H1 (cell line): ENCODE results near the gene PLG. TPM values are rescaled to one million over a fixed set of nuclear protein-coding genes. Genes with fewer than 3 reads are reported as not detected.

Experiments used
- CTCF ChIA-PET: fragments of 300-600 bp; sonication (Branson Sonifier 250); formaldehyde crosslinking; loops from one replicate; lab custom pipeline; 2021; ENCODE audit not compliant: partially characterized antibody; lab: Charles Lee
- POLR2A ChIA-PET: fragments of 300-600 bp; sonication (Branson Sonifier 250); formaldehyde crosslinking; loops from one replicate; lab custom pipeline; 2021; ENCODE audit warnings: inconsistent platforms; ENCODE audit not compliant: partially characterized antibody; lab: Charles Lee
- DNase-seq, 2 experiments: peaks; one replicate each; pipeline versions ENCODE4 v3.0.0 to v3.0.0-alpha.2; 2010 to 2022; ENCODE audit warnings: low spot score in 2 of 2, low read depth in 1 of 2, mixed read lengths in 1 of 2
- FAIRE-seq: peaks from 2 replicates; lab custom pipeline; 2011; peaks lifted over from hg19 to GRCh38; lab: Jason Lieb, UNC
- H2AFZ ChIP-seq: 2 replicates; pipeline ENCODE4 v1.8.1; 2012; ENCODE audit warnings: low read length, inconsistent platforms
- H2AK5ac ChIP-seq: 2 replicates; pipeline ENCODE4 v1.6.1; 2013; ENCODE audit warnings: low read depth, low read length
- H2BK120ac ChIP-seq: replicated peaks from 2 replicates; pipeline ENCODE3; 2013; ENCODE audit warnings: low read depth, low read length, inconsistent platforms
- H2BK12ac ChIP-seq: 2 replicates; pipeline ENCODE4 v1.6.1; 2013; ENCODE audit warnings: low read depth, low read length
- H2BK15ac ChIP-seq: 2 replicates; pipeline ENCODE4 v1.6.1; 2013; ENCODE audit warnings: low read length
- H2BK20ac ChIP-seq: 2 replicates; pipeline ENCODE4 v1.6.1; 2013; ENCODE audit warnings: low read length
- H2BK5ac ChIP-seq: 2 replicates; pipeline ENCODE4 v1.6.1; 2013; ENCODE audit warnings: low read depth, low read length
- H3K14ac ChIP-seq: 2 replicates; pipeline ENCODE4 v1.6.1; 2013; ENCODE audit warnings: inconsistent platforms; ENCODE audit not compliant: insufficient read length
- H3K18ac ChIP-seq: 2 replicates; pipeline ENCODE4 v1.6.1; 2013; ENCODE audit warnings: low read length; ENCODE audit errors: extremely low read depth
- H3K23ac ChIP-seq: 2 replicates; pipeline ENCODE4 v1.6.1; 2013; ENCODE audit warnings: inconsistent platforms; ENCODE audit not compliant: insufficient read length
- H3K23me2 ChIP-seq: 2 replicates; pipeline ENCODE4 v1.6.1; 2013; ENCODE audit warnings: low read depth, low read length
- H3K27ac ChIP-seq: 2 replicates; pipeline ENCODE4 v1.6.1; 2011; ENCODE audit warnings: low read depth, low read length, inconsistent platforms
- H3K27me3 ChIP-seq, 4 experiments: replicated peaks in 1 of 4; 1 replicate in 1 of 4; 2 replicates in 3 of 4; pipeline versions ENCODE4 v1.6.1 to v1.8.1; 2011 to 2013; ENCODE audit warnings: low read length in 3 of 4, mild to moderate bottlenecking in 3 of 4, inconsistent platforms in 2 of 4, mixed read lengths in 2 of 4, moderate library complexity in 1 of 4; ENCODE audit not compliant: control insufficient read depth in 3 of 4, insufficient read depth in 3 of 4; ENCODE audit errors: extremely low read depth in 1 of 4
- H3K36me3 ChIP-seq, 4 experiments: 2 replicates each; pipeline versions ENCODE4 v1.6.1 to v1.8.1; 2011 to 2013; ENCODE audit warnings: mild to moderate bottlenecking in 4 of 4, low read length in 3 of 4, moderate library complexity in 2 of 4, control low read depth in 1 of 4, inconsistent platforms in 1 of 4; ENCODE audit not compliant: insufficient read depth in 4 of 4, control insufficient read depth in 2 of 4
- H3K4ac ChIP-seq: replicated peaks from 2 replicates; pipeline ENCODE3; 2013; ENCODE audit warnings: low read length, low read depth, mixed read lengths, inconsistent platforms; ENCODE audit not compliant: insufficient read length
- H3K4me1 ChIP-seq, 4 experiments: replicated peaks in 1 of 4; 1 replicate in 1 of 4; 2 replicates in 3 of 4; pipeline versions ENCODE4 v1.6.1 to v1.8.1; 2011 to 2013; ENCODE audit warnings: low read length in 3 of 4, inconsistent platforms in 2 of 4, mixed read lengths in 1 of 4; ENCODE audit not compliant: insufficient read depth in 4 of 4, control insufficient read depth in 3 of 4
- H3K4me2 ChIP-seq, 2 experiments: 2 replicates each; pipeline versions ENCODE4 v1.6.1 to v1.8.1; 2011 to 2013; ENCODE audit warnings: low read depth in 2 of 2, low read length in 2 of 2, control low read depth in 1 of 2, inconsistent platforms in 1 of 2, mild to moderate bottlenecking in 1 of 2; ENCODE audit not compliant: insufficient read depth in 1 of 2
- H3K4me3 ChIP-seq, 4 experiments: fragments of 200-600, 300-600 bp in 1 of 4; sonication (generic), shearing (Covaris generic), sonication (Bioruptor Twin) in 1 of 4; 2 replicates each; pipeline versions ENCODE4 v1.5.1 to v1.8.1; 2011 to 2016; ENCODE audit warnings: low read length in 4 of 4, low read depth in 3 of 4, control low read depth in 2 of 4, inconsistent platforms in 2 of 4, mild to moderate bottlenecking in 2 of 4, mixed read lengths in 1 of 4, moderate library complexity in 1 of 4; ENCODE audit not compliant: insufficient read depth in 2 of 4; ENCODE audit errors: extremely low read depth in 1 of 4
- H3K56ac ChIP-seq: replicated peaks from 2 replicates; pipeline ENCODE3; 2013; ENCODE audit warnings: low read depth, mild to moderate bottlenecking, mixed read lengths, low read length, inconsistent platforms; ENCODE audit not compliant: insufficient read length
- H3K79me1 ChIP-seq: 2 replicates; pipeline ENCODE4 v1.6.1; 2013; ENCODE audit warnings: low read depth, low read length, control low read depth
- H3K79me2 ChIP-seq, 2 experiments: 2 replicates each; pipeline versions ENCODE4 v1.6.1 to v1.8.1; 2012 to 2013; ENCODE audit warnings: low read length in 2 of 2, mild to moderate bottlenecking in 2 of 2, inconsistent platforms in 1 of 2; ENCODE audit not compliant: insufficient read depth in 2 of 2, control insufficient read depth in 1 of 2
- H3K9ac ChIP-seq, 4 experiments: replicated peaks in 1 of 4; 1 replicate in 1 of 4; 2 replicates in 3 of 4; pipeline versions ENCODE4 v1.6.1 to v1.8.1; 2011 to 2013; ENCODE audit warnings: low read depth in 3 of 4, low read length in 3 of 4, control low read depth in 2 of 4, mild to moderate bottlenecking in 2 of 4, moderate library complexity in 2 of 4, inconsistent platforms in 1 of 4; ENCODE audit errors: extremely low read depth in 1 of 4
- H3K9me3 ChIP-seq, 2 experiments: 2 replicates each; pipeline versions ENCODE4 v1.6.1 to v1.8.1; 2012 to 2013; ENCODE audit warnings: mild to moderate bottlenecking in 2 of 2, moderate library complexity in 2 of 2, control low read depth in 1 of 2, inconsistent platforms in 1 of 2, low read depth in 1 of 2, low read length in 1 of 2, mixed read lengths in 1 of 2; ENCODE audit not compliant: insufficient read depth in 2 of 2
- H4K20me1 ChIP-seq, 2 experiments: replicated peaks in 1 of 2; 2 replicates each; pipeline versions ENCODE3 to v1.8.1; 2011 to 2013; ENCODE audit warnings: inconsistent platforms in 2 of 2, low read length in 2 of 2, mild to moderate bottlenecking in 1 of 2; ENCODE audit not compliant: insufficient read depth in 2 of 2, control insufficient read depth in 1 of 2
- H4K5ac ChIP-seq: 2 replicates; pipeline ENCODE4 v1.6.1; 2013; ENCODE audit warnings: low read length, low read depth, mixed read lengths, inconsistent platforms; ENCODE audit not compliant: insufficient read length
- H4K8ac ChIP-seq: 2 replicates; pipeline ENCODE4 v1.8.0; 2013; ENCODE audit warnings: mild to moderate bottlenecking, moderate library complexity, low read length, inconsistent platforms; ENCODE audit not compliant: insufficient read depth; ENCODE audit errors: extremely low read depth
- H4K91ac ChIP-seq: replicated peaks from 2 replicates; pipeline ENCODE3; 2013; ENCODE audit warnings: low read length, mixed read lengths, inconsistent platforms; ENCODE audit not compliant: insufficient read length
- EP300 ChIP-seq, 2 experiments: IDR thresholded peaks; 1 replicate in 1 of 2; 2 replicates in 1 of 2; pipeline ENCODE4 v1.6.1; 2011 to 2012; ENCODE audit warnings: low read depth in 2 of 2, low read length in 2 of 2, mild to moderate bottlenecking in 2 of 2, borderline replicate concordance in 1 of 2, inconsistent platforms in 1 of 2, moderate library complexity in 1 of 2
- NANOG ChIP-seq: IDR thresholded peaks from 2 replicates; pipeline ENCODE4 v1.6.1; 2011; ENCODE audit warnings: low read length, low read depth, mild to moderate bottlenecking, inconsistent platforms; ENCODE audit not compliant: insufficient read depth, poor library complexity, severe bottlenecking
- SIRT6 ChIP-seq: IDR thresholded peaks from one replicate; pipeline ENCODE4 v1.7.1; 2012; ENCODE audit warnings: low read length, inconsistent platforms
- TAF7 ChIP-seq: optimal IDR thresholded peaks from 2 replicates; pipeline ENCODE3; 2011; ENCODE audit warnings: low read depth, mild to moderate bottlenecking, inconsistent platforms, low read length, moderate library complexity, borderline replicate concordance
- TBP ChIP-seq: IDR thresholded peaks from 2 replicates; pipeline ENCODE4 v1.6.1; 2011; ENCODE audit warnings: low read depth, low read length, improper control_type of control experiment
- WGBS, 2 experiments: shearing (Covaris generic) in 1 of 2; methylation state at CpG; one replicate each; pipeline versions ENCODE4 v1.1.6 to v1.1.7; 2013 to 2015; ENCODE audit warnings: low lambda C conversion rate in 2 of 2, mixed read lengths in 2 of 2, inconsistent platforms in 1 of 2, low coverage in 1 of 2, missing lambda C conversion rate in 1 of 2; ENCODE audit not compliant: insufficient replicate concordance in 2 of 2, insufficient coverage in 1 of 2, insufficient read length in 1 of 2; ENCODE audit errors: extremely low coverage in 1 of 2, missing lambda C conversion rate in 1 of 2; 5-methylcytosine and 5-hydroxymethylcytosine counted together
- polyA plus RNA-seq, 7 experiments: library from polyadenylated mRNA; depleted of rRNA in 3 of 7; stranded (reverse) in 5 of 7; unstranded in 2 of 7; fragments of >200 nt in 5 of 7; fragments of 200-250 nt in 2 of 7; gene quantifications; 1 replicate in 5 of 7; 2 replicates in 1 of 7; 4 replicates in 1 of 7; pipeline versions ENCODE4 v1.2.1 to v1.2.3, GENCODE V29; 2011 to 2013; ENCODE audit warnings: missing spikeins in 2 of 7, mixed read lengths in 2 of 7
- total RNA-seq: library from RNA; stranded (reverse); fragmentation: NEBNext Ultra II Directional; extraction: Animal tissue kit (Norgen Biotek cat#: 25700); gene quantifications from 2 replicates; pipeline ENCODE4 v1.2.1, GENCODE V29; 2021

PLG gene
- total and polyA plus RNA-seq, 2 of the 8 experiments (the other 6 are each of a cell fraction or from before 2014, with no cell fraction given): not detected

- DNase-seq (no peak), FAIRE-seq (no peak)
- no peak overlapping the region for H3K14ac ChIP-seq
- H2BK20ac ChIP-seq: no peak overlapping the region
- H3K9ac ChIP-seq: no peak overlapping the region
- H3K9me3 ChIP-seq: no peaks in the 10 kb centered on the region
- H3K4me3 ChIP-seq: no peak overlapping the region
- POLR2A ChIA-PET: interaction anchor here (0.6 kb wide), 1 partner anchor 314 kb away, joined by 3 read pairs; no protein-coding TSS in a partner anchor
- H3K4me2 ChIP-seq: no peak overlapping the region
- no peak overlapping the region for H2BK120ac ChIP-seq
- H3K79me1 ChIP-seq: no peaks in the 10 kb centered on the region
- no peak overlapping the region for H2AK5ac ChIP-seq
- no peaks in the 10 kb centered on the region for H4K20me1 ChIP-seq
- H3K27ac ChIP-seq: no peak overlapping the region
- no peak overlapping the region for H3K23ac ChIP-seq
- H2AFZ ChIP-seq: no peak overlapping the region
- no peak overlapping the region for H2BK15ac ChIP-seq
- no peaks in the 10 kb centered on the region for H3K36me3 ChIP-seq
- 82% methylated on average over 7 of the region's 7 CpGs; no CpG with 5 or more reads in 1 of the 2 experiments for WGBS, 2 experiments
- peaks cover 2% of the 10 kb centered on the region; the same call in 1 of the 2 replicates for H3K23me2 ChIP-seq
- no peak overlapping the region for H4K8ac ChIP-seq
- no peak overlapping the region for H2BK12ac ChIP-seq
- no peaks in the 10 kb centered on the region for H3K27me3 ChIP-seq
- CTCF ChIA-PET: interaction anchor here (1.0 to 1.8 kb wide), 4 partner anchors 12 to 1129 kb away, joined by 3 to 7 read pairs (median 4); no protein-coding TSS in a partner anchor
- no peaks in the 10 kb centered on the region for H3K79me2 ChIP-seq
- no peak overlapping the region for H2BK5ac ChIP-seq
- H3K4ac ChIP-seq: no peak overlapping the region
- no peak overlapping the region for H3K18ac ChIP-seq
- H3K4me1 ChIP-seq: no peaks in the 10 kb centered on the region
- H3K56ac ChIP-seq: no peak overlapping the region
- no peak overlapping the region for H4K91ac ChIP-seq
- H4K5ac ChIP-seq: no peak overlapping the region
- TF ChIP-seq NANOG (no peak), SIRT6 (no peak), TAF7 (no peak), TBP (no peak), EP300 (IDR thresholded peaks at IDR 0.05; ENCODE audit: borderline replicate concordance in 1 of 2, low read depth in 2 of 2, low read length in 2 of 2) (no peak)
These were observed 81.7 kb downstream of the PLG start for GRCh38 chr6:160783741-160784140.
